Gastrocnemius medialis (tissue), 4 donors: ENCODE measurements around the gene SP9.

Experiments used
- POLR2A ChIP-seq, 2 donors: fragments of 450-650 bp; IDR thresholded peaks; one replicate each; pipeline ENCODE4 v1.6.1; 2017; ENCODE audit warnings: antibody characterized with exemption in 2 of 2, mild to moderate bottlenecking in 2 of 2, moderate library complexity in 2 of 2
- TF ChIP-seq, protein P1 (sequence below), 5 experiments: fragments of 450-650 bp in 3 of 5; fragments of 200-600 bp in 2 of 5; sonication (generic) in 2 of 5; IDR thresholded peaks in 4 of 5; conservative IDR thresholded peaks in 1 of 5; 1 replicate in 4 of 5; 2 replicates in 1 of 5; pipeline ENCODE4 v1.5.1; 2016 to 2019; ENCODE audit warnings: antibody characterized with exemption in 5 of 5, mild to moderate bottlenecking in 3 of 5, moderate library complexity in 3 of 5

DNA sequence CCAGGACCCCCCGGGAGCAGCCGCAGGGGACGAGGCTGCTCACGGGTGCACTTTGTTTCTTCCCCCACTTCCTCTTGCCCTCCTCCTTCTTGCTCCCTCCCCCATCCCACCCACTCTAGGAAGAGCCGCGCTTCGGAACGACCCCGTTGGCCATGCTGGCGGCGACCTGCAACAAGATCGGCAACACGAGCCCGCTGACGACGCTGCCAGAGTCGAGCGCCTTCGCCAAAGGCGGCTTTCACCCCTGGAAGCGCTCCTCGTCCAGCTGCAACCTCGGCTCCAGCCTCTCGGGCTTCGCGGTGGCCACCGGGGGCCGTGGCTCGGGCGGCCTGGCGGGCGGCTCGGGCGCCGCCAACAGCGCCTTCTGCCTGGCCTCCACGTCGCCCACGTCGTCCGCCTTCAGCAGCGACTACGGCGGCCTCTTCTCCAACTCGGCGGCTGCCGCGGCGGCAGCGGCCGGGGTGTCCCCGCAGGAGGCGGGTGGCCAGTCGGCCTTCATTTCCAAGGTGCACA is 1.3 kb downstream of the SP9 start:
- TF ChIP-seq, protein P1, sequence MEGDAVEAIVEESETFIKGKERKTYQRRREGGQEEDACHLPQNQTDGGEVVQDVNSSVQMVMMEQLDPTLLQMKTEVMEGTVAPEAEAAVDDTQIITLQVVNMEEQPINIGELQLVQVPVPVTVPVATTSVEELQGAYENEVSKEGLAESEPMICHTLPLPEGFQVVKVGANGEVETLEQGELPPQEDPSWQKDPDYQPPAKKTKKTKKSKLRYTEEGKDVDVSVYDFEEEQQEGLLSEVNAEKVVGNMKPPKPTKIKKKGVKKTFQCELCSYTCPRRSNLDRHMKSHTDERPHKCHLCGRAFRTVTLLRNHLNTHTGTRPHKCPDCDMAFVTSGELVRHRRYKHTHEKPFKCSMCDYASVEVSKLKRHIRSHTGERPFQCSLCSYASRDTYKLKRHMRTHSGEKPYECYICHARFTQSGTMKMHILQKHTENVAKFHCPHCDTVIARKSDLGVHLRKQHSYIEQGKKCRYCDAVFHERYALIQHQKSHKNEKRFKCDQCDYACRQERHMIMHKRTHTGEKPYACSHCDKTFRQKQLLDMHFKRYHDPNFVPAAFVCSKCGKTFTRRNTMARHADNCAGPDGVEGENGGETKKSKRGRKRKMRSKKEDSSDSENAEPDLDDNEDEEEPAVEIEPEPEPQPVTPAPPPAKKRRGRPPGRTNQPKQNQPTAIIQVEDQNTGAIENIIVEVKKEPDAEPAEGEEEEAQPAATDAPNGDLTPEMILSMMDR (IDR thresholded peaks at IDR 0.05 in 4 of 5, conservative IDR thresholded peaks at IDR 0.05 in 1 of 5), result no peak
- TF ChIP-seq POLR2A (IDR thresholded peaks at IDR 0.05), result no peak
